T-helper 2 cell (primary cell): Measurements from ENCODE around the gene PPP1R16B.

Experiments used
- DNase-seq, 5 experiments: peaks; one replicate each; pipeline versions ENCODE4 v3.0.0 to v3.0.0-alpha.2; 2012 to 2022
- total RNA-seq, 2 donors: gene quantifications; one replicate each; lab custom pipeline; 2026; lab: John Stamatoyannopoulos, UW

PPP1R16B gene
- total RNA-seq: 149 to 428 reads per million in 2 donors

DNA sequence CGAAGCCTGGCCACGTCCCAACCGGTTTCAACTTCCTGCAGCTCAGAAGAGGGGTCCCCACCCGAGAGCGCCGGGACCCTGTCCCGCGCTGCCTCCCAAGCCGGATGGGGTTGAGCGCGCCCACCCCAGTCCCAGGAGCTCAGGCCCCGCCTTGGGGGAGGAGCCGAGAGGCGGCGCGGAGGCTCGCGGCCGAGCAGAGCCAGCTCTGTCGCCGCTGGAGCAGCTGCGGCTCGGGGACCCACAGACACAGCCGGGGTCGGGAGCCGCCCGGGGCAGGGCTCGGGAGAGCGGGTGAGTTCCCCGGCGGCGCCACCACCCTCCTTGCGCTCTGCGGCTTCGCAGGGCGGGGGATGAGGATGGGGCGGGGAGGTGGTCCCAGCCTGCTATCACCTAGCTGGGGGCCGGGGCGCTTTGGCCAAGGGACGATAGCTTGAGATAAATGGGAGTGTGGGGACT, at the start of gene PPP1R16B:
TSS of gene PPP1R16B (plus strand) at position 196 of the 456 bp plus-strand sequence. CDS start 30,229 bp downstream, outside the sequence.
- peak; percentile 47 to 91 (median 73) for DNase-seq

DNA sequence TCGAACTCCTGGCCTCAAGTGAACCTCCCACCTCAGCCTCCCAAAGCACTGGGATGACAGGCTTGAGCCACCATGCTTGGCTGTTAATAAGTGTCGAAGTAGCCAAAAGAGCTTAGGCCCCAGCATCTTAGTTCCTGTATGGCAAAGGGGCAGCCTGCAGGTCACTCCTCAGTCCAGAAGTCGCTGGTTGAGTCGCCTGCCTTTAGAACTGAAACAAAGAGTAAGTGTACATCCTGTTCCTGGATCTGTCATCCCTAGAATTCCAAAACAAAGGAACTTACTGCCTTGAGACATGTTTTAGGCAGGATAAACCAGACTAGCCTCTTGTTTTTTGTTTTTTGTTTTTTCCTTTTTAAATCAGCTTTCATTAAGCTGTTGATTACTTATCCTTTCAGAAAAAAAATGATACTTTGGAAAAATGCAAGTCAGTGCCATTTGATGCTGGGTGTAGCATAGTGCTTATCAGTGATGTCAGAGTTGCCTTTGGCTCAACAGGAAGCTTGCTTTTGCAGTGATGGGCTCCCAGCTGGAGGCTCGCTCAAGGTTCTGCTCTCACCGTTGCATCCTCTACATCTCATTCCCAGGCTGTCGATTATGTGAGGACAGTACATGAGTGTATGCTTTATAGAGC, 48.2 kb upstream of the PPP1R16B start:
- no peak for DNase-seq

GRCh38 chr20:38759106-38759505, 46.4 kb upstream of the PPP1R16B start:
- no peak for DNase-seq

DNA sequence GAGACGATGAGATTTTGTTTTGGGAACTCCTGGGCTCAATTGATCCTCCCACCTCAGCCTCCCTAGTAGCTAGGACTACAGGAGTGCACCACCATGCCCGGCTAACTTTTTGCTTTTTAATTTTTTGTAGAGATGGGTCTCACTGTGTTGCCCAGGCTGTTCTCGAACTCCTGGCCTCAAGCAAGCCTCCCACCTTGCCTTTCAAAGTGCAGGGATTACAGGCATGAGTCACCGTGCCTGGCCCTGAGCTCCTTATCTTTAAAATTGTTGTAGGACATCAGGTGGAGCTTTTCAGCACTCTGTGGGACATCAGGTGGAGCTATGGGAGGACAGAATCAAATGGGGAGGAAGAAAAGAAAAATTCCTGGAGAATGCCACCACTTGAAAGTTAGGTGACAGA, 44.5 kb upstream of the PPP1R16B start:
- DNase-seq: no peak

GRCh38 chr20:38762174-38762573, 43.3 kb upstream of the PPP1R16B start:
- DNase-seq: no peak

DNA sequence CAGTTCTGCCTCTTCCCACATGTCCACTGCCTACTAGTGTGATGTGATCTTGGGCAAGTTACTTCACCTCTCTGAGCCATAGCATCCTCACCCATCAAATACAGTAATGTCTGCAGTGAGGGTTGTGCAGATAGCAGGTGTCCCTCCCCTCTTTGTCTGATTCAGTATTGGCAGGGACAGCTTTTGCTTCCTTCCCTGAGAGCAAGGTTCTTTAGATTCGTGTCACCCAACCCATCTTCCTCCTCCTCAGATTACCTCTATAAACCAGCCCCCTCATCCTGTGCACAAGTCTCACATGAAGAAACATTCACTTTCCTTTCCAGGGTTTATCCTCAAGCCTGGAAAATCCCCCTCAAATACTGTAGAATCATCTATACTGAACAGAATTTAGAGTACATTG, 41.9 kb upstream of the PPP1R16B start:
- DNase-seq: no peak

DNA sequence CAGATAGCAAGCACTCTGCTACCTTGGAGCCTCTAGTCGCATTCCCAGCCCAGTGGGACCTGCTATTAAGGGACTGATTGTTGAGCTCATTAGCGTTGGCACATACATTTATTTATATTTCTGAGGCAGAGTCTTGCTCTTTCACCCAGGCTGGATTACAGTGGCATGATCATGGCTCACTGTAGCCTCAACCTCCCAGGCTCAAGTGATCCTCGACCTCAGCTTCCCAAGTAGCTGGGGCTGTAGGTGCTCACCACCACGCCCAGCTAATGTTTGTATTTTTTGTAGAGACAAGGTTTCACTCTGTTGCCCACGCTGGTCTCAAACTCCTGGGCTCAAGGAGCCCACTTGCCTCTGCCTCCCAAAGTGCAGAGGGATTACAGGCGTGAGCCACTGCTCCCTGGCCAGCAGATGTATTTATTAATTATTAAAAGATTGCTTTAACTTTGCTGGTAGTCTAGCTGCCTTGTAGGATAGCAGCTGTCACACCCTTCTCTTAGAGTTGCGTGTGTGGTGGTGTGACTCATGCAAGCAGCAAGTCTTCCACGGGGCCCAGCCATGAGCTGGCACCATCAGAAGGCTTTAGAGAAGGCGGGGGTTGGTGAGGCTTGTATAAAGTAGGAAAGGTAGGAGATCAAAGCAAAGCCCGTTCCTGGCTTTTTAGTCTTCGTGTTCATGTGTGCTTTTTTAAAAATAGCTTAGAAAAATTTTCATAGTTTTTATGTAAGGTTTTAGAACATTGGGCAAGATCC, 40.8 kb upstream of the PPP1R16B start:
- peak in 2 of 5 experiments; percentile 22 to 36 for DNase-seq

DNA sequence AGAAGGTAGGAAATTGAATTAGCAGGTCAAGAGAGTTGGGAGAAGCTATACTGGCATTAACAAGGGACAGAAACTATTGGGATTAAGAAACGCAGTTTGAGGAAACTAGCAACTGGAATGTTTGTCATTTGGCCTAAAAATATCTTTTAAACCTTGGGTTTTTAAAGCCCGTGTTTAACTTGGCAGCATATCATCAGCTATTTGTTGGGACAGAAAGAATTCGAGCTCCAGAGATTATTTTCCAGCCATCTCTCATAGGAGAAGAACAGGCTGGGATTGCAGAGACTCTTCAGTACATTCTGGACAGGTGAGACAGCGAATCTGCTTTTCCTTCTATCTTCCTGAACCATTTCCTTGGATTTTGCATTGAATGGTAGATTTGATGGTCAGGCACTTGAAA, 39.4 kb upstream of the PPP1R16B start:
- DNase-seq: no peak

- DNase-seq: no peak
These were observed 35.9 kb upstream of the PPP1R16B start for GRCh38 chr20:38769376-38770295.

DNA sequence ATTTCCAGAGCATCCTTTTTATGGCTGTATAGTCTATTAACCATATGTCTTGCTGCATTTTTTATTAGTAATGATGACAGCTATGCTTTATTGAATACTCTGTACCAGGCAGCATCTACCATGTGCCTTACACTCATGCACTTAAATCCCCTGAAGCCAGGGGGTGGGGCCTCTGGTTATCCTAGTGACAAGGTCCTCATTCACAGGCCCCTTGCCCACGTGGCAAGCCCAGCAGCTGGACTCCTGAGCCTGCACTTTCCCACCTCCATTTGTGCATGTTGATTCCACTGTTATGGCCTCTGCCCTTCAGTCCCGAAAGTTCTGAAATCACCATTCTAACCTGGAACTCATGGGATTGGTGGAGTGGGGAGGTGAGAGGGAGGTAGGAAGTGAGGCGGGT, 35.0 kb upstream of the PPP1R16B start:
- DNase-seq: no peak

DNA sequence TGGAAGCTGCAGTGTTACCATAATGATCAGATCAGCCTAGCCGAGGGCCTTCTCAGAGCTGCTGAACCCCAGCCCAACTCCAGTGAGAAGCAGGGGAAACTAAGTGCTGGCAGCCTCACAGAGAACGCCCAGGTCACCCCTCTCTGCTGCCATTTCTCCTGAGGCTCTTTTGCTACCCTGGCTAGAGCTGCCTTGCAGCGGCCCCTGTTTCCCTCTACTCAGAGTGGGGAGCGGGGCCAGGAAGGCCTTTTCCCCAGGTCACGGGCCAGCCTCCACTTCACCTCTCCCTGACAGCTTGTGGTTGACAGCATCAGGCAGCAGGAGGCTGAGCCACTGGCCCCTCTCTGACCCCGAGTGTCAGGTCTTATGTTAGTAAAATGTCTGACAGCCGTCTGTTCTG, 34.5 kb upstream of the PPP1R16B start:
- no peak for DNase-seq

- no peak for DNase-seq
These were observed 33.9 kb upstream of the PPP1R16B start for GRCh38 chr20:38771621-38772020.

GRCh38 chr20:38774167-38774566, 31.3 kb upstream of the PPP1R16B start:
- no peak for DNase-seq

DNA sequence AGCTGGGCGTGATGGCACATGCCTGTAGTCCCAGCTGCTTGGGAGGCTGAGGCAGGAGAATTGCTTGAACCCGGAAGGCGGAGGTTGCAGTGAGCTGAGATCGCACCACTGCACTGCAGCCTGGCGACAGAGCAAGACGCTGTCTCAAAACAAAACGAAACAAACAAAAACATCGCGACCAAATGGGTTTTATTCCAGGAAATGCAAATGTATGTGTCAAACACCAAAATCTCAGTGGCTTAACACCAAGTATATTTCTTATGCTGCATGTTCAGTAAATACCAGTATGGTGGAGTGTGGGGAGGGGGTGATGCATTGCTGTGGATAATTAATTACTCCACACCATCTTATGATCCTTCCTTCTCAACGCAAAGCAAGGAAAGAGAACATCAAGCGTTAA, 29.1 kb upstream of the PPP1R16B start:
- no peak for DNase-seq

- DNase-seq: no peak
These were observed 26.0 kb upstream of the PPP1R16B start for GRCh38 chr20:38779247-38780097.

DNA sequence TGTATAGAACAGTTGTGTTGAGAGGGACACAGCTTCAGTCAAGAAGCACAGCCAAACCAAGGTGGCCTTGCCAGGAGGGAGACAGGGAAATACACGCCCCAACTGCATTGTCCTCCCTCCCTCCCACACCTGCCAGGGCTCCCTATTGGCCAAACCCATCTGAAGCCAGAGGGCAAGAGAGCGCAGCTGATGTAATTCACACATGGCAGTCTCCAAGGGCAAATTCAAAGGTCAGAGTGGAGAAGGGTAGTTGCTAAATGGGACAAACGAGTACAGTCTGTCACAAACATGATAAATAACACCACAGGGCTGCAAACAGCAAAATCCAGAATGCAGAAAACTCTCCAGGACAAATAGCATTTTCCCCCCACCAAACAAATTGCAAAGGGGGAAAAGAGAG, 23.2 kb upstream of the PPP1R16B start:
- DNase-seq: no peak

DNA sequence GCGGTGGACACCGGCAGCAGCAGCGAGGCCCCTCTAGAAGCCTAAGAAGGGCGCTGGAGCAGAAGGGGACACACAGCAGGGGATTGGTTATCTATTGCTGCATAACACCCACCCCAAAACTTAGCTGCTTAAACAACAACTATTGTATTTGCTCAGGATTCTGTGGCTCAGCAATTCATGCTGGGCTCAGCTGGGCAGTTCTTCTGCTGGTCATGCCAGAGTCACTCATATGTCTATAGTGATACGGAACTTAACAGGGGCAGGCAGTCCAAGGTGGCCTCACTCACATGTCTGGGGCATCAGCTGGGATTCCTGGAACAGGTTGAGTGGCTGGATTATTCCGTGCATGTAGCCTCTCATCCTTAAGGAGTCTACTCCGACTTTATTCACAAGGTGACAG, 17.6 kb upstream of the PPP1R16B start:
- no peak for DNase-seq

DNA sequence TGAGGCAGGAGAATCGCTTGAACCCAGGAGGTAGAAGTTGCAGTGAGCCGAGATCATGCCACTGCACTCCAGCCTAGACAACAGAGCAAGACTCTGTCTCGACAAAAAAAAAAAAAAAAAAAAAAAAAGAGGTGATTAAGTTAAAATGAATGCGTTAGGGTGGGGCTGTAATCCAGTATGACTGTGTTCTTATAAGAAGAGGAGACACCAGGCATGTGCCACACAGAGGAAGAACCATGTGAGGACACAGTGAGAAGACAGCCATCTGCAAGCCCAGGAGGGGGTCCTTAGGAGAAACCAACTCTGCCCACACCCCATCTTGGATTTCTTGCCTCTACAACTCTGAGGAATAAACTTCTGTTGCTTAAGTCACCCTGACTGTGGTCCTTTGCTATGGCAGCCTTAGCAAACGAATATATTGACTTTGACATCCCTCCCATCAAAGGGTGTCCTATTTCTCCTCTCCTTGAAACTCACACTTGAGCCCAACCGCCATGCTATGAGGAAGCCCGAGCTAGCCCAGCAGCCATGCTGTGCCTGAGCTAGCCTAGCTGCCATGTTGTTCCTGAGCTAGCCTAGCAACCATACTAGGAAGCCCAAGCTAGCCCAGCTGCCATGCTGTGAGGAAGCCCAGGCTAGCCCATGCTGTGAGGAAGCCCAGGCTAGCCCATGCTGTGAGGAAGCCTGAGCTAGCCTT, 15.8 kb upstream of the PPP1R16B start:
- no peak for DNase-seq

DNA sequence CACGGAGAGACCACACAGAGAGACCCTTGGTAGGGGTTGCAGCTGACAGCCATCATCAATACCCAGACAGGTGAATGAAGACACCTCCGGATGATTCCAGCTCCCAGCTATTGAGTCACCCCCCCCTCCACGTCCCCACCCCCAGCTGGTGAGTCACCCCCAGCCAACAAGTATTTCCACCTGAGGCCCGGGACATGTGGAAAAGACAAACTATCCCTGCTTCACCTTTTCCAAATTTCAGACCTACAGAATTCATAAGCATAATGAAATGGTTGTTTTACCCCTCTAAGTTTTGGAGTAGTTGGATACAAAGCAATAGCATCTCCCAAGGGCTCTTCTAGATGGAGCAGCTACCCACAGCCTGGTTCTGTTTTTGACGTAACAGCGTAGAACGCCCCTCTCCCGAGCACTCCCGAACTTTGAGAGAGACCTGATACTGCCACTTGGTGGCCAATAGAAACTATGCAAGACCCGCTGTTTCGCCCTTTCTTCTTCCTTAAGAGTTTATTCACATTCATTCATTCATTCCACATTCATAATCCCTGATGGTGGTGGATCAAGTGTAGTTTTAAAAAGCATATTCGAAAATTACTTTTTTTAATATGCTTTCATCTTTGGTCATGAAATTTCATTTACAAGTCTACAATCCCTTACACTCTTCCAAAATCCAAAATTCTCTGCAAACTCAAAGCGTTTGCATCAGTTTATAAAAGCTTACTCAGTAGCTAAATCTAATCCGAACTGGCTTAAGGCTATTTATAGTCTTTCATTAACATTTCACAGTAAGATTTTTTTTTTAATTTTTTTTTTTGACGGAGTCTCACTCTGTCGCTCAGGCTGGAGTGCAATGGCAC, 15.1 kb upstream of the PPP1R16B start:
- peak in 3 of 5 experiments; percentile 35 to 68 (median 36) for DNase-seq

GRCh38 chr20:38791291-38791690, 14.2 kb upstream of the PPP1R16B start:
- DNase-seq: no peak

GRCh38 chr20:38791940-38792339, 13.6 kb upstream of the PPP1R16B start:
- no peak for DNase-seq
